ENCODE measurements around the gene ARHGAP15.

GRCh38 chr2:143451642-143452281, 322.5 kb downstream of the ARHGAP15 start:
- TF ChIP-seq JUN (IDR thresholded peaks at IDR 0.05) (no peak), CTCF (IDR thresholded peaks at IDR 0.05) (no peak), EP300 (IDR thresholded peaks at IDR 0.05) (no peak), NFE2L2 (conservative IDR thresholded peaks at IDR 0.05; ENCODE audit: low read length) (no peak), USF2 (IDR thresholded peaks at IDR 0.05) (no peak), REST (IDR thresholded peaks at IDR 0.05) (no peak), RFX5 (IDR thresholded peaks at IDR 0.05) (no peak), HOXA7 (CRISPR knock-in tag; IDR thresholded peaks at IDR 0.05) (no peak), BHLHE40 (IDR thresholded peaks at IDR 0.05; ENCODE audit: low read depth, low read length) (no peak), CEBPB (IDR thresholded peaks at IDR 0.05) (no peak), POLR2A (IDR thresholded peaks at IDR 0.05; ENCODE audit: low read length) (no peak)

Measured in A549 (cell line).